Endodermal cell (in vitro differentiated cells): Measurements from ENCODE around the gene TSPAN9. TPM values are rescaled to one million over a fixed set of nuclear protein-coding genes. Genes with fewer than 3 reads are reported as not detected.

ENCODE experiments used
- DNase-seq: peaks from one replicate; pipeline ENCODE4 v3.0.0-alpha.2; 2017
- H3K27ac ChIP-seq: 2 replicates; pipeline ENCODE4 v1.5.1; 2013; ENCODE audit warnings: mild to moderate bottlenecking, low read depth, low read length, moderate library complexity
- H3K27me3 ChIP-seq: 2 replicates; pipeline ENCODE4 v1.6.1; 2013; ENCODE audit warnings: mild to moderate bottlenecking, low read length, moderate library complexity; ENCODE audit not compliant: insufficient read depth, control insufficient read depth, poor library complexity, severe bottlenecking
- H3K36me3 ChIP-seq: 2 replicates; pipeline ENCODE4 v1.7.0; 2013; ENCODE audit warnings: mild to moderate bottlenecking, low read length, moderate library complexity; ENCODE audit not compliant: control insufficient read depth, insufficient read depth
- H3K4me1 ChIP-seq: one replicate; pipeline ENCODE4 v1.7.0; 2013; ENCODE audit warnings: low read length; ENCODE audit not compliant: control insufficient read depth, insufficient read depth
- H3K4me3 ChIP-seq: 2 replicates; pipeline ENCODE4 v1.5.1; 2013; ENCODE audit warnings: mild to moderate bottlenecking, low read length, moderate library complexity
- H3K9ac ChIP-seq: 2 replicates; pipeline ENCODE4 v1.6.1; 2013; ENCODE audit warnings: mild to moderate bottlenecking, low read length, moderate library complexity; ENCODE audit not compliant: poor library complexity, severe bottlenecking; ENCODE audit errors: extremely low read depth
- H3K9me3 ChIP-seq: 2 replicates; pipeline ENCODE4 v1.6.1; 2013; ENCODE audit warnings: mild to moderate bottlenecking, low read length, moderate library complexity; ENCODE audit not compliant: control insufficient read depth
- H3K27ac Mint-ChIP-seq: 2 replicates; pipeline ENCODE4 v1.8.0; 2020; ENCODE audit warnings: mixed read lengths
- H3K27me3 Mint-ChIP-seq: 2 replicates; pipeline ENCODE4 v1.8.0; 2021; ENCODE audit warnings: mild to moderate bottlenecking, mixed read lengths; ENCODE audit not compliant: insufficient read depth
- H3K36me3 Mint-ChIP-seq: 2 replicates; pipeline ENCODE4 v1.8.0; 2020; ENCODE audit warnings: low read depth, mixed read lengths
- H3K4me1 Mint-ChIP-seq: 2 replicates; pipeline ENCODE4 v1.8.0; 2020; ENCODE audit warnings: mixed read lengths
- H3K4me3 Mint-ChIP-seq: 2 replicates; pipeline ENCODE4 v1.8.0; 2020; ENCODE audit warnings: mild to moderate bottlenecking, moderate library complexity, mixed read lengths
- H3K9me3 Mint-ChIP-seq: 2 replicates; pipeline ENCODE4 v1.8.0; 2020; ENCODE audit warnings: mild to moderate bottlenecking, mixed read lengths
- WGBS, 2 experiments: methylation state at CpG; one replicate each; pipeline versions ENCODE4 v1.1.5 to v1.1.7; 2013; ENCODE audit warnings: missing lambda C conversion rate in 2 of 2, mixed read lengths in 1 of 2; ENCODE audit not compliant: insufficient coverage in 1 of 2, insufficient read length in 1 of 2; 5-methylcytosine and 5-hydroxymethylcytosine counted together
- total RNA-seq, 2 donors: library from RNA; stranded (reverse); fragmentation: NEBNext Ultra II Directional in 1 of 2; extraction: Animal tissue kit (Norgen Biotek cat#: 25700) in 1 of 2; gene quantifications; 2 replicates in 1 of 2; 3 replicates in 1 of 2; pipeline ENCODE4 v1.2.1, GENCODE V29; 2021
- TF ChIP-seq, protein P1 (sequence below): fragments of 200-600 bp; sonication (generic); conservative IDR thresholded peaks from 2 replicates; pipeline ENCODE4 v1.5.0; 2021; ENCODE audit warnings: antibody characterized with exemption, mild to moderate bottlenecking

Gene TSPAN9
- total RNA-seq, 2 donors from 2014 or later = 31.9 to 80.8 TPM

DNA sequence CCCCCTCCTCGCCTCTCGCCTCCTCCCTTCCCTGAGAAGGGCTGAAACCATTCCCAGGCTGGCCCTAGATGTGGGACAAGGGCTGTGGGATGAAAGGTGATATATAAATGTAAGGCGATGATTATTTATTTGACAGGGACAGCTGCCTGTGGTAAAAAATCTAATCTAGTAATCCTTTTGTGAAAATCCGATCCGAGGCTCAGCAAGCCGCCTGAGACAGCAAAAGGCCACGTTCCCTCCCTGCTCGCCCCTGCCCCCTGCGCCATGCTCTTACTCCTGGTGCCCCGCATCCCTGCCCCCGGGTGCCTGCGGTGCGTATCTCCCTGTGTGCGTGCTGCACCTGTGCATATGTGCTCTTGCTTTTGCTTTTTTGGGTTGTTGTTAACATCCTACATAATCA, 65.2 kb downstream of the TSPAN9 start:
- Mint-ChIP-seq H3K4me3 (no peak overlapping the region), H3K4me1 (peaks cover 45% of the 10 kb centered on the region), H3K9me3 (peaks cover 6% of the 10 kb centered on the region), H3K36me3 (peaks cover 8% of the 10 kb centered on the region), H3K27me3 (no peaks in the 10 kb centered on the region), H3K27ac (no peak overlapping the region)
- peaks cover 5% of the 10 kb centered on the region for H3K4me1 ChIP-seq
- H3K9me3 ChIP-seq = no peaks in the 10 kb centered on the region
- no peak overlapping the region for H3K4me3 ChIP-seq
- no peak for DNase-seq
- 86 to 100% methylated on average over 2 to 14 of the region's 14 CpGs for WGBS, 2 experiments
- no peak overlapping the region for H3K27ac ChIP-seq
- no peaks in the 10 kb centered on the region for H3K36me3 ChIP-seq
- TF ChIP-seq, protein P1, sequence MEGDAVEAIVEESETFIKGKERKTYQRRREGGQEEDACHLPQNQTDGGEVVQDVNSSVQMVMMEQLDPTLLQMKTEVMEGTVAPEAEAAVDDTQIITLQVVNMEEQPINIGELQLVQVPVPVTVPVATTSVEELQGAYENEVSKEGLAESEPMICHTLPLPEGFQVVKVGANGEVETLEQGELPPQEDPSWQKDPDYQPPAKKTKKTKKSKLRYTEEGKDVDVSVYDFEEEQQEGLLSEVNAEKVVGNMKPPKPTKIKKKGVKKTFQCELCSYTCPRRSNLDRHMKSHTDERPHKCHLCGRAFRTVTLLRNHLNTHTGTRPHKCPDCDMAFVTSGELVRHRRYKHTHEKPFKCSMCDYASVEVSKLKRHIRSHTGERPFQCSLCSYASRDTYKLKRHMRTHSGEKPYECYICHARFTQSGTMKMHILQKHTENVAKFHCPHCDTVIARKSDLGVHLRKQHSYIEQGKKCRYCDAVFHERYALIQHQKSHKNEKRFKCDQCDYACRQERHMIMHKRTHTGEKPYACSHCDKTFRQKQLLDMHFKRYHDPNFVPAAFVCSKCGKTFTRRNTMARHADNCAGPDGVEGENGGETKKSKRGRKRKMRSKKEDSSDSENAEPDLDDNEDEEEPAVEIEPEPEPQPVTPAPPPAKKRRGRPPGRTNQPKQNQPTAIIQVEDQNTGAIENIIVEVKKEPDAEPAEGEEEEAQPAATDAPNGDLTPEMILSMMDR = no peak
- H3K27me3 ChIP-seq = no peaks in the 10 kb centered on the region
- no peak overlapping the region for H3K9ac ChIP-seq

DNA sequence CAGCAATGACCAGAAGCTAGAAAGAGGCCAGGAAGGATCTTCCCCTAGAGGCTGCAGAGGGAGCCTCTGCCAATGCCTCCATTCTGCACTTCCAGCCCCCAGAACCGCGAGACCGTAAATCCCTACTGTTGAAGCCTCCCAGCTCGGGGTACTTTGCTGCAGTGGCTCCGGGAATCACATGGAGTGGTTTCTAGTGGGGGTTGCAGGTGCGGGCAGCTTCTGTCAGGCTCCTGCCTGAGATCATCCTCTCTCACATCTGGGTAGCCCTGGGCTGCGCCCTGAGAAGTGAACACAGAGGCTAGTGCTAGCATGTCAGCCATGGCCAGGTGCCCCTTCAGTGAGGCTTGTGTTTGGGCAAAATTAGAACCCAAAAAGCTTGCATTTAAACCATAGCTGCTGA, 67.3 kb downstream of the TSPAN9 start:
- H3K27me3 Mint-ChIP-seq = no peaks in the 10 kb centered on the region
- H3K27ac Mint-ChIP-seq = no peak overlapping the region
- peaks cover 6% of the 10 kb centered on the region for H3K9me3 Mint-ChIP-seq
- H3K4me1 Mint-ChIP-seq = peaks cover 28% of the 10 kb centered on the region
- Histone ChIP-seq H3K27me3 (no peaks in the 10 kb centered on the region), H3K36me3 (no peaks in the 10 kb centered on the region), H3K9me3 (no peaks in the 10 kb centered on the region), H3K27ac (no peak overlapping the region), H3K9ac (no peak overlapping the region), H3K4me1 (no peaks in the 10 kb centered on the region), H3K4me3 (no peak overlapping the region)
- DNase-seq = no peak
- TF ChIP-seq, protein P1 = no peak
- H3K4me3 Mint-ChIP-seq = no peak overlapping the region
- H3K36me3 Mint-ChIP-seq = peaks cover 8% of the 10 kb centered on the region
- WGBS, 2 experiments = 83 to 95% methylated on average over 4 to 7 of the region's 7 CpGs

DNA sequence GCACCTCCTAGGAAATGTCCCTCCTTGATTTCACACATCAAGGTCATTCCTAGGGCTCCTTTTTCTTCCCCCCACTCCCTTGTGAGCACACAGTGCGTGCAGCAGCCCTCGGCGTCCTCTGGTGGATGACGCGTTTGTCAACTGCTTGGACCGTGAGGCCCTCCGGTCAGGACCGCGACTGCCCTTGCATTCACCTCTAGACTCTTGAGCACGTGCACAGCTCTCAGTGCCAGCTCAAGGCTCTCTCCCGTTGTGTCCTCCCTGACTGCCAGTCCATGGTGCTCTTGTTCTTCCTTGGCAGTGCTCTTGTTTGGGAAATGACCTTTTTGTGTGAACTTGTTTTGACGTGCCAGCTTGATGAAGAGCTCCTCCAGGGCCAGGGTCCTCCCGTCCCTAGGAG, 67.9 kb downstream of the TSPAN9 start:
- no peaks in the 10 kb centered on the region for H3K27me3 ChIP-seq
- H3K9ac ChIP-seq = no peak overlapping the region
- no peaks in the 10 kb centered on the region for H3K9me3 ChIP-seq
- H3K27me3 Mint-ChIP-seq = no peaks in the 10 kb centered on the region
- WGBS, 2 experiments = 95 to 97% methylated on average over 12 to 13 of the region's 13 CpGs
- H3K36me3 ChIP-seq = no peaks in the 10 kb centered on the region
- no peaks in the 10 kb centered on the region for H3K4me1 ChIP-seq
- H3K36me3 Mint-ChIP-seq = peaks cover 8% of the 10 kb centered on the region
- no peak overlapping the region for H3K27ac Mint-ChIP-seq
- H3K27ac ChIP-seq = no peak overlapping the region
- H3K4me3 ChIP-seq = no peak overlapping the region
- no peak overlapping the region for H3K4me3 Mint-ChIP-seq
- H3K4me1 Mint-ChIP-seq = peaks cover 27% of the 10 kb centered on the region
- no peak for DNase-seq
- peaks cover 6% of the 10 kb centered on the region for H3K9me3 Mint-ChIP-seq
- TF ChIP-seq, protein P1 = no peak
